ENCODE data around the gene MFAP3.

DNA sequence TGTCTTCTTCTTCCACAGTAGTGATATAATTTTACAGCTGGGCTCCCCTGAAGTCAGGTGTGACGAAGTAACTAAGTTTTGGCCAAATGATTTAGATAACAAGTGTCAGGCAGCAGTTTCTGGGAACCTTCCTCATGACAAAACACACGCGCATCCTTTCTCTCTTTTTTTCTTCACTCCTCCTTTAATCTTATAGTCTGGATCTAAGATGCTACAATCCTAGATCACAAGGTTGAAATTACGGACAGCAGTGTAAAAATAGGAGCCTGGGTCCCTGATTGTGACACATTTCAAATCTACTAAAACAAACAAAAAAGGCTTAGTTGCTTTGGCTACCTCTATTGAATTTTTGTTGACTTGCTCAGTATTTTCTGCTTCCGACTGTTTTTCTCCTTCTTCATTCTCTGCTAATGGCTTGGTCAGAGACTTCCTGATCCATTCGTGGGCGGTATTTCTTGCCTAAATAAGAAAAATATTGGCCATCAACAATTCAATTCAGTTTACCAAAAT lies 36.2 kb upstream of the MFAP3 start:
- TF ChIP-seq, protein P1, sequence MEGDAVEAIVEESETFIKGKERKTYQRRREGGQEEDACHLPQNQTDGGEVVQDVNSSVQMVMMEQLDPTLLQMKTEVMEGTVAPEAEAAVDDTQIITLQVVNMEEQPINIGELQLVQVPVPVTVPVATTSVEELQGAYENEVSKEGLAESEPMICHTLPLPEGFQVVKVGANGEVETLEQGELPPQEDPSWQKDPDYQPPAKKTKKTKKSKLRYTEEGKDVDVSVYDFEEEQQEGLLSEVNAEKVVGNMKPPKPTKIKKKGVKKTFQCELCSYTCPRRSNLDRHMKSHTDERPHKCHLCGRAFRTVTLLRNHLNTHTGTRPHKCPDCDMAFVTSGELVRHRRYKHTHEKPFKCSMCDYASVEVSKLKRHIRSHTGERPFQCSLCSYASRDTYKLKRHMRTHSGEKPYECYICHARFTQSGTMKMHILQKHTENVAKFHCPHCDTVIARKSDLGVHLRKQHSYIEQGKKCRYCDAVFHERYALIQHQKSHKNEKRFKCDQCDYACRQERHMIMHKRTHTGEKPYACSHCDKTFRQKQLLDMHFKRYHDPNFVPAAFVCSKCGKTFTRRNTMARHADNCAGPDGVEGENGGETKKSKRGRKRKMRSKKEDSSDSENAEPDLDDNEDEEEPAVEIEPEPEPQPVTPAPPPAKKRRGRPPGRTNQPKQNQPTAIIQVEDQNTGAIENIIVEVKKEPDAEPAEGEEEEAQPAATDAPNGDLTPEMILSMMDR (IDR thresholded peaks at IDR 0.05): no peak
- TF ChIP-seq POLR2A (IDR thresholded peaks at IDR 0.05) (no peak), EP300 (IDR thresholded peaks at IDR 0.05) (no peak)
